Measurements from ENCODE around the gene FANCE. TPM values are rescaled to one million over a fixed set of nuclear protein-coding genes. Genes with fewer than 3 reads are reported as not detected.

The FANCE gene
- polyA plus RNA-seq, 3 donors = 1.8 to 3.0 (median 2.9) TPM

- Mint-ChIP-seq H3K4me1 (peaks cover 29% of the 10 kb centered on the region), H3K9me3 (peaks cover 0 to 2% (median 0%) of the 10 kb centered on the region in 7 donors)
- no peaks in the 10 kb centered on the region for H3K27me3 ChIP-seq (ENCODE audit: control insufficient read depth in 2 of 2, insufficient read depth in 2 of 2, low read length in 2 of 2)
Observed at GRCh38 chr6:35413911-35414310, 38.2 kb upstream of the FANCE start.

DNA sequence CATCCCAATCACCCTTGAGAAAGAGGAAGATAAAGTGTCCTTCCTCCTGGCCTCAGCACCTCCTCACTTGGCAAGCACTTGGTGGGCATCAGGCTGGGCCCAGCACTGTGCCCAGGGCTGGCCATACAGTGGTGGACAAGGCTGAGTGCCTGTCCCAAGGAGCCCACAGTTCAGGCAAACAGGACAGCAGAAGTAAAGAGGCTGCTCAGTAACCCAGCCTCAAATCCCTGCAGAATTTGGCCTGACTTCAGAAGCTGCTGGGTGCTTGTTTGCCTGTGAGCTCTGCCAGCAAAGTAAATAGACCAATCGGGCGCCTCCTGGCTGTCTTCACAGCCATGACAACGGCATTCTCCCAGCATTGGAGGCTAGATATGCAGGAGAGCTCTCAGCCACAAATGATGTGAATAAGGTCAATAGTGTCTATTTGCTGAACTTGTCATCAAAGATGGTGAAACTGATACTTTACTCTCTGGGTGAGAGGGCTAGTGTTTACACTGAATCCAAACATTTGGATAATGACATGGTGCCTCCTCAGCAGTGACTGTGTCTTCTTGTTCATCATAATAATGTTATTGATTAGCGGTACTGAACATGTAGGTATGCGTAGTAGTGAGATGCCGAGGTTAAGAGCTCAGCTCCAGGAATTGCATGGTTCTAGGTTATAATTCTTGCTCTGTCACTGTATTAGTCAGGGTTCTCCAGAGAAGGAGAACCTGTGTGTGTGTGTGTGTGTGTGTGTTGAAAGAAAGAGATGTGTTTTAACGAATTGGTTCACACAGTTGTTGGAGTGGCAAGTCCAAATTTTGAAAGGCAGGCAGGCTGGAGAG, 36.9 kb upstream of the FANCE start:
- Histone ChIP-seq H3K9ac (ENCODE audit: insufficient read depth, low read length, poor library complexity, severe bottlenecking) (no peak overlapping the region), H3K4me2 (replicated peaks; ENCODE audit: extremely low read depth, low read length, poor library complexity, severe bottlenecking) (no peak overlapping the region), H3K4me1 (ENCODE audit: control insufficient read depth in 1 of 2, insufficient read depth in 2 of 2, low read length in 2 of 2) (peaks cover 33 to 37% of the 10 kb centered on the region in 2 donors), H3K27ac (ENCODE audit: low read depth in 1 of 2, low read length in 2 of 2) (no peak overlapping the region), H3K27me3 (ENCODE audit: control insufficient read depth in 2 of 2, insufficient read depth in 2 of 2, low read length in 2 of 2) (no peaks in the 10 kb centered on the region), H3K9me3 (replicated peaks in 1 of 2; ENCODE audit: control insufficient read depth in 1 of 2, insufficient read depth in 1 of 2, low read length in 2 of 2) (no peaks in the 10 kb centered on the region), H3K36me3 (replicated peaks in 1 of 2; ENCODE audit: control insufficient read depth in 1 of 2, insufficient read depth in 2 of 2, low read length in 2 of 2) (peaks cover 16 to 66% of the 10 kb centered on the region in 2 donors), H3K79me2 (ENCODE audit: insufficient read depth, low read length) (no peaks in the 10 kb centered on the region), H3K4me3 (replicated peaks in 1 of 3; ENCODE audit: low read depth in 2 of 3, low read length in 3 of 3) (no peak overlapping the region), H2AFZ (ENCODE audit: insufficient read depth, low read depth, low read length, poor library complexity, severe bottlenecking) (no peak overlapping the region), H4K20me1 (ENCODE audit: insufficient read depth, low read length) (peaks cover 23% of the 10 kb centered on the region)
- Mint-ChIP-seq H3K4me1 (peaks cover 39% of the 10 kb centered on the region), H3K27me3 (ENCODE audit: low read depth in 3 of 3) (peaks cover 2 to 10% (median 7%) of the 10 kb centered on the region in 3 donors), H3K36me3 (peaks cover 69 to 82% of the 10 kb centered on the region in 2 donors), H3K9me3 (peaks cover 0 to 2% (median 0%) of the 10 kb centered on the region in 7 donors), H3K27ac (peak overlapping the region in 3 of 7 donors; percentile 54 to 76 (median 65)), H3K4me3 (no peak overlapping the region)
- no peak for DNase-seq
- TF ChIP-seq CTCF (IDR thresholded peaks at IDR 0.05) = no peak
- WGBS (ENCODE audit: insufficient coverage) = 80% methylated on average over 7 of the region's 7 CpGs
- intact Hi-C loops (cut with micrococcal nuclease) = no loop called here

More at GRCh38 chr6:35413911-35414310, 38.2 kb upstream of the FANCE start:
- Histone ChIP-seq H3K4me3 (replicated peaks in 1 of 3; ENCODE audit: low read depth in 2 of 3, low read length in 3 of 3) (no peak overlapping the region), H3K4me2 (replicated peaks; ENCODE audit: extremely low read depth, low read length, poor library complexity, severe bottlenecking) (no peak overlapping the region), H3K79me2 (ENCODE audit: insufficient read depth, low read length) (no peaks in the 10 kb centered on the region), H3K4me1 (ENCODE audit: control insufficient read depth in 1 of 2, insufficient read depth in 2 of 2, low read length in 2 of 2) (peaks cover 22 to 25% of the 10 kb centered on the region in 2 donors), H4K20me1 (ENCODE audit: insufficient read depth, low read length) (peaks cover 29% of the 10 kb centered on the region), H3K9ac (ENCODE audit: insufficient read depth, low read length, poor library complexity, severe bottlenecking) (no peak overlapping the region), H3K9me3 (replicated peaks in 1 of 2; ENCODE audit: control insufficient read depth in 1 of 2, insufficient read depth in 1 of 2, low read length in 2 of 2) (no peaks in the 10 kb centered on the region), H3K27ac (ENCODE audit: low read depth in 1 of 2, low read length in 2 of 2) (no peak overlapping the region), H2AFZ (ENCODE audit: insufficient read depth, low read depth, low read length, poor library complexity, severe bottlenecking) (no peak overlapping the region), H3K36me3 (replicated peaks in 1 of 2; ENCODE audit: control insufficient read depth in 1 of 2, insufficient read depth in 2 of 2, low read length in 2 of 2) (peaks cover 12 to 55% of the 10 kb centered on the region in 2 donors)
- whole genome bisulfite sequencing (ENCODE audit: insufficient coverage) = 93% methylated on average over 3 of the region's 6 CpGs
- no peak overlapping the region for H3K27ac Mint-ChIP-seq
- no peak overlapping the region for H3K4me3 Mint-ChIP-seq
- no peak for TF ChIP-seq CTCF (IDR thresholded peaks at IDR 0.05)
- intact Hi-C loops (cut with micrococcal nuclease) = no loop called here
- H3K36me3 Mint-ChIP-seq = peaks cover 64 to 73% of the 10 kb centered on the region in 2 donors
- DNase-seq = no peak
- H3K27me3 Mint-ChIP-seq (ENCODE audit: low read depth in 3 of 3) = peaks cover 4 to 13% (median 8%) of the 10 kb centered on the region in 3 donors

All from CD14-positive monocyte (primary cell).